Measurements from ENCODE around the gene ZMAT5.
"Not testable (repeated sequence)": the region's sequence is repeated elsewhere in the genome, so short reads cannot be mapped to it uniquely, and the experiment has no call there.

The ZMAT5 gene

GRCh38 chr22:29786031-29786430 lies 19.2 kb upstream of the ZMAT5 start:
- DNase-seq (ENCODE audit: low spot score) = no peak

GRCh38 chr22:29784451-29785361 lies 17.9 kb upstream of the ZMAT5 start:
- DNase-seq (ENCODE audit: low spot score) = peak; percentile 48

GRCh38 chr22:29782061-29782845 lies 15.4 kb upstream of the ZMAT5 start:
- DNase-seq (ENCODE audit: low spot score) = peak; percentile 79

GRCh38 chr22:29780748-29781676 lies 14.2 kb upstream of the ZMAT5 start:
- DNase-seq (ENCODE audit: low spot score) = peak; percentile 90

DNA sequence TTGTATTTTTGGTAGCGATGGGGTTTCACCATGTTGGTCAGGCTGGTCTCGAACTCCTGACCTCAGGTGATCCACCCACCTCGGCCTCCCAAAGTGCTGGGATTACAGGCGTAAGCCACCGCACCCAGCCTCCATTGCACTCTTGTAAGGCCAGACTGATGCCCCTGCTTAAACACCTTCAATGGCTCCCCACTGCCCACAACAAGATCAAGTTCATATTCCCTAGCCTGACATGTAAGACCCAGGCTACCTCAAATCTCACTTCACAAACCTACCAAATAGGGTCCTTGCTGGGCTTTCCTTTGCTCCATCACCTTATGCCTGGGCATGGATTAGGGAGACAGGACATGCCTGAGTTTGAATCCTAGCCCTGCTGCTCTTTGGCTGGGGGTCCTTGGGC lies 13.4 kb upstream of the ZMAT5 start:
- DNase-seq (ENCODE audit: low spot score) = no peak

DNA sequence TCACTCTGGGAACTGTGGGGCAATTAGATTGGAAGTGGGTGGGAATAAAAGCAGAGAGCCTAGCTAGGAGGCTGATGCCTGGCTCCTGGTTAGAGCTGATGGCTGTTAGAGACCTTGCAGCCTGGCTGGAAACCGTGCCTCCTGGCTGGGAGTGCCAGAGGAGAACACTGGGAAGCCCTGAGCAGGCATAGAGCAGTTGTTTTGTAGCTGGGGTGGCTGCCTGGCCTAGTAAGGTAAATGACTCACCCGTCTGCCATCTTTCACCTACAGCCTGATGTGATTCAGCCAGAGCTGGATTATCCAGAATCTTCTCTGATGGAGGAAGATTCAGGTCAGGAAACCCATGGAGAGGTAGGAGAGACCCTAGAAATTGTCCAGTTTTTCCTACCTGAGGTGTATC lies 6.4 kb upstream of the ZMAT5 start:
- peak; percentile 40 for DNase-seq (ENCODE audit: low spot score)

GRCh38 chr22:29772170-29772641 lies 5.4 kb upstream of the ZMAT5 start:
- DNase-seq (ENCODE audit: low spot score) = peak; percentile 86

DNA sequence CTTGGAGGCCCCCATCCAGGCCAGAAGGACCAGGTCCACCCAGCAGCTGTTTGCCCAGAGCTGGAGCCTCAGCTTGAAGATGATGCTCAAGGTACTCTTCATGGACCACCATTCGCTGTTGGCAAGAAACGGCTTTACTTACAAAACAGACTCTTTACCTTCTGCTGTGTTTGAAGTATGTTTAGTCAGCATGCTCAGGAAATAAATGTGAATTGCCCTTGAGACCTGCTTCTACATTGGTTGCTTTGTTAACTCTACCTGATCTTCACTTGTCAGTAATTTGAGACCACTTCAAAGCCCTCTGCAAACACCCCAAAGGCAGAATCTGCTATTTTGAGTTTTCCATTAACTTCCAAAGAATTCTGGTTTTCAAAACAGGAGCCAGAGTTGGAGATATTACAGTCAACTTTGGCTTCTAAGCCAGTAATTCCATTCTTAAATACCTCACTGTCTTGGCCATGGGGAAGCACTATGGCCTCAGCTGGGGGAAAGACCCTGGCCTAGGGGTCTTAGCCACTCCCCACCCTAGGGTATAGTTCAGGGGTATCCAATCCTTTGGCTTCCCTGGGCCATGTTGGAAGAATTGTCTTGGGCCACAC lies 3.0 kb upstream of the ZMAT5 start:
- DNase-seq (ENCODE audit: low spot score) = no peak

DNA sequence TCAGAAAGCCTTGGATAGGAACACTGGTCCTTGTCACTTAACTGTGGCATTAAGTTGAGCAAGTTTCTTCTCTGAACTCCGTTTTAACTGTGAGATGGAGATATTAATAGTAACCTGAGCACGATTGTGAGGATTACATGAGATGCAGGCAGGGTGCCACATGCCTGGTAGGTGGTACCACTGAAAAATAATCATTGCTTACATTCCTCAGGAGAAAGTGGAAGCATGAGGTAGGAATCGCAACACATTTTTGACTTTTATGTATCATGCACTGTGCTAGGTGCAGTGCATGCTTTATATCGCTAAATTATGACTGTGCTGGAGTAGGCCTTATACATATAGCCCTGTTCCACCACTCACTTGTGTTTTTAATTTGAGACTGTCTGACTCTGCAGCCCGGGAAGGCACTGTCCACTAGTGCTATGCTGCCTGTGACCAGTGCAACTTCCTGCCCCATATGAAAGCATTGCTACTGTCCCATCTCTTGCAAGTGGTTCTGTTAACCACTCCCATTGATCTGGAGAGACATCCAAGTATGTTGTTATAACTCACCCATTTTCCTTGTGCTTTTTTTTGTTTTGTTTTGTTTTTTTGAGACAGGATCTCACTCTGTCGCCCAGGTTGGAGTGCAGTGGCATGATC lies 1.4 kb upstream of the ZMAT5 start:
- DNase-seq (ENCODE audit: low spot score) = no peak

- peak; percentile 96 for DNase-seq (ENCODE audit: low spot score)
Measured at GRCh38 chr22:29767171-29768051, 604 bp upstream of the ZMAT5 start, which contains the start of gene UQCR10. UQCR10 (plus strand) TSS chr22:29767369; CDS start chr22:29767399, 30 bp downstream.

DNA sequence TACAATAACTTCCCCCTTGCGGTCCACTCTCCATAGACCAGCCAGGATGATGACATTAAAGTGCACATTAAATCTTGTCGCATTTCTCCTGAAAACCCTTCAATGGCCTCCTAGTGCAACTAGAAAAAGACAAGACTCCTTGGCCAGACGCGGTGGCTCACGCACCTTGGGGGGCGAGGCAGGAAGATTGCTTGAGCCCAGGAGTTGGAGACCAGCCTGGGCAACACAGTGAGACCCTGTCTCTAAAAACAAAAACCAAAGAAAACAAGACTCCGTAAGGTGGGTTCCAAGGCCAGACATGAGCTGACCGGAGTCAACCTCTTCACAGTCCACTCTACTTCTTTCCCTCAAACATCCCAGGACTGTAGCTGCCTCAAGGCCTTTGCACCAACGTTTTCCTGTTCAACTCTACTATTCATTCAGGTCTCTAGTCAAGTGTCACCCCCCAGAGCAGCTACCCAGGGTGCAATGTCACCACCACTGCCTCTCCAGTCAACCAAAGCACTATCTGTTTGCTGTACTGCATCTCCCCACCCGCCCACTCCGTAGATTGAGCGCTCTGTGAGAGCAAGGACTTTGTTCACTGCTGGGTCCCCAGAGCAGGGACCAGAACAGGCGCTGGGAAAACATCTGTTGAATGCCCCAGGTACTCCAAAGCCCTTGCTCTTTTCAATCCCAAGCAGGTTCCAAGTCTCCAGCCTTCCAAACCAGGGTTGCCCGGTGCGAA lies 739 bp downstream of the ZMAT5 start:
- DNase-seq (ENCODE audit: low spot score) = peak; percentile 32

DNA sequence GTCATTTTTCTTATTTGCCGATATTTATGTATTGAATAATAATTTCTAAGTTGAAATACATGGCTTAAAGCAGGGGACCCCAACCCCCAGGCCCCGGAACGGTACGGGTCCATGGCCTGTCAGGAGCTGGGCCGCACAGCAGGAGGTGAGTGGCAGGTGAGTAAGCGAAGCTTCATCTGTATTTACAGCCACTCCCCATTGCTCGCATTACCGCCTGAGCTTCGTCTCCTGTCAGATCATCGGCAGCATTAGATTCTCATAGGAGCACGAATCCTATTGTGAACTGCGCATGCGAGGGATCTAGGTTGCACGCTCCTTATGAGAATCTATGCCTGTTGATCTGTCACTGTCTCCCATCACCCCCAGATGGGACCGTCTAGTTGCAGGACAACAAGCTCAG lies 4.5 kb downstream of the ZMAT5 start:
- no peak for DNase-seq (ENCODE audit: low spot score)

GRCh38 chr22:29758959-29759358 lies 7.8 kb downstream of the ZMAT5 start:
- DNase-seq (ENCODE audit: low spot score) = no peak

- DNase-seq (ENCODE audit: low spot score) = no peak
Measured at GRCh38 chr22:29758068-29758622, 8.7 kb downstream of the ZMAT5 start.

DNA sequence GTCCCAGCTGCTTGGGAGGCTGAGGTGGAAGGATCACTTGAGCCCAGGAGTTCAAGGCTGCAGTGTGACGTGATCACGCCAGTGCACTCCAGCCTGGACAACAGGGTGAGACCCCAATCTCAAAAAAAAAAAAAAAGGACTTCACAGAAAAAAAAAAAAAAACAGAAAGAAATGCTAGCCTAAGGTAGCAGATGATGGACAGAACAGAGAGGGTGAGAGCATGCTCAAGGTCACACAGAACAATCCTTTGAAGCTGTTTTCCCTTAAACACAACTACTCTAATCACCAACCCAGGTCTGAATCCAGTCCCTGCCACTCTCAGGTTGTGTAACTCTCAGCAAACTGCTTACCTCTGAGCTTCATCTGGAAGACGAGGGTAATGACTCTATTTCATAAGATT lies 9.7 kb downstream of the ZMAT5 start:
- DNase-seq (ENCODE audit: low spot score) = no peak

- no peak for DNase-seq (ENCODE audit: low spot score)
Measured at GRCh38 chr22:29756341-29756740, 10.5 kb downstream of the ZMAT5 start.

DNA sequence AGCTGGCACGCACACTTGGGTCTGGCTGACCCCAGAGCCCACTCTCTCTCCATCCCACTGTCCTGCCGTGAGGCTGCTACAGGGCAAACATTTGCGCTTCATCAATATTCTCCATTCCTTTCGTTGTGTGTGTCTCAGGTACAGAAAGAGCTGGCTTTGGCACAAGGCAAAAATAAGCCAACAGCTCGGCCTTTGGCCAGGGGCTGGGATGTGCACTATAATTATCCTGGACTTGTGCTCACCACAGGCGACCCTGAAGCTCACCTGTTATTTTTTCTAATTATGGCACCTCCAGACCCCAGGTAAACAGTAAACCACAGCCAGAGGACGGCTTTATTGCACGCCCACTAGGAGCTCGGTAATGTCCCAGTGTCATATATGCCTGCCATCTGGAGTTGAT lies 10.9 kb downstream of the ZMAT5 start:
- no peak for DNase-seq (ENCODE audit: low spot score)

DNA sequence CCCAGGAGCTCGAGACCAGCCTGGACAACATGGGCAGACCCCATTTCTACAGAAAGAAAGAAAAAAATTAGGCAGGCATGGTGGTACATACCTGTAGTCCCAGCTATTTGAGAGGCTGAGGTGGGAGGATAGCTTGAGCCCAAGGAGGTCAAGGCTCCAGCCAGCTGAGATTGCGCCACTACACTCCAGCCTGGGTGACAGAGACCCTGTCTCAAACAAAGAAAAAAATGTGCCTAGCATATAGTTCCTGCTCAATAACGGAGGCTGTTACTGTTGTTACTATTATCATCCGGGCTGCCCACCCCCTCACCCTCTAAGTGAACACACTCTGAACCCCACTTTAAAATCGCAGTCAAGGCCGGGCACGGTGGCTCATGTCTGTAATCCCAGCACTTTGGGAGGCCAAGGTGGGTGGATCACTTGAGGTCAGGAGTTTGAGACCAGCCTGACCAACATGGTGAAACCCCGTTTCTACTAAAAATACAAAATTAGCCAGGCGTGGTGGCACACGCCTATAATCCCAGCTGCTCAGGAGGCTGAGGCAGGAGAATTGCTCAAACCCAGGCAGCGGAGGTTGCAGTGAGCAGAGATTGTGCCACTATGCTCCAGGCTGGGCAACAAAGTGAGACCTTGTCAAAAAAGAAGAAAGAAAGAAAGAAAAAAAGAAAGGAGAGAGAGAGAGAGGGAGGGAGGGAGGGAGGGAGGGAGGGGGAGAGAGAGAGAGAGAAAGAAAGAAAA lies 12.0 kb downstream of the ZMAT5 start:
- not testable (repeated sequence) for DNase-seq (ENCODE audit: low spot score)

Measured in GM03348 (cell line).